ENCODE data around the gene VPS13A.

The VPS13A gene

GRCh38 chr9:77293949-77294348, 116.6 kb downstream of the VPS13A start:
- H3K4me1 ChIP-seq (ENCODE audit: control insufficient read depth, insufficient read depth, low read length, poor library complexity, severe bottlenecking), result peaks cover 21% of the 10 kb centered on the region
- 86 to 100% methylated on average over 3 to 5 of the region's 6 CpGs for WGBS, 2 experiments (ENCODE audit: insufficient coverage in 2 of 2)

DNA sequence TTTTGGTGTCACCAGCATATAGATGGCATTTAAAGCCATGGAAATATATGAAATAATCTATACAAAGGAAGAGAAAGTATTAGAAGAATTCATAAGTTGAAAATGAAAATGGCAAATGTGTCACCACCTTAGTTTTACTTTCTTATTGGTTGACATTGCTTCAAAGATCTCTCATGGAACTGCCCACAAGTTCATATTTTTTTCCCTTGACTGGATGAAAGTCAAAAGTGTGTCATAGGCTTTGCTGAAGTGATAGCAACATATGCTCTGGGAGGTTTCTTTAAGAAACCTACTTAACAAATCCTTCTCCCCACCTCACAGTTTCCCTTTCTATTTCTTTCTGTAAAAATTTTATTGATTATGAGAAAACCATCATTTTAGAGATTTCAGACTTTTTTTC, 127.2 kb downstream of the VPS13A start:
- Histone ChIP-seq H3K36me3 (ENCODE audit: control insufficient read depth, insufficient read depth, low read length) (peaks cover 4% of the 10 kb centered on the region), H3K9me3 (ENCODE audit: control insufficient read depth, low read length) (no peaks in the 10 kb centered on the region), H3K27ac (ENCODE audit: low read depth, low read length, severe bottlenecking) (no peak overlapping the region), H3K4me3 (ENCODE audit: extremely low read depth, insufficient read depth, low read length, poor library complexity, severe bottlenecking) (no peak overlapping the region), H3K4me1 (ENCODE audit: control insufficient read depth, insufficient read depth, low read length, poor library complexity, severe bottlenecking) (no peaks in the 10 kb centered on the region)

More at GRCh38 chr9:77293949-77294348, 116.6 kb downstream of the VPS13A start:
- Histone ChIP-seq H3K27ac (ENCODE audit: low read depth, low read length, severe bottlenecking) (no peak overlapping the region), H3K9me3 (ENCODE audit: control insufficient read depth, low read length) (no peaks in the 10 kb centered on the region), H3K4me3 (ENCODE audit: extremely low read depth, insufficient read depth, low read length, poor library complexity, severe bottlenecking) (no peak overlapping the region), H3K36me3 (ENCODE audit: control insufficient read depth, insufficient read depth, low read length) (no peaks in the 10 kb centered on the region)

DNA sequence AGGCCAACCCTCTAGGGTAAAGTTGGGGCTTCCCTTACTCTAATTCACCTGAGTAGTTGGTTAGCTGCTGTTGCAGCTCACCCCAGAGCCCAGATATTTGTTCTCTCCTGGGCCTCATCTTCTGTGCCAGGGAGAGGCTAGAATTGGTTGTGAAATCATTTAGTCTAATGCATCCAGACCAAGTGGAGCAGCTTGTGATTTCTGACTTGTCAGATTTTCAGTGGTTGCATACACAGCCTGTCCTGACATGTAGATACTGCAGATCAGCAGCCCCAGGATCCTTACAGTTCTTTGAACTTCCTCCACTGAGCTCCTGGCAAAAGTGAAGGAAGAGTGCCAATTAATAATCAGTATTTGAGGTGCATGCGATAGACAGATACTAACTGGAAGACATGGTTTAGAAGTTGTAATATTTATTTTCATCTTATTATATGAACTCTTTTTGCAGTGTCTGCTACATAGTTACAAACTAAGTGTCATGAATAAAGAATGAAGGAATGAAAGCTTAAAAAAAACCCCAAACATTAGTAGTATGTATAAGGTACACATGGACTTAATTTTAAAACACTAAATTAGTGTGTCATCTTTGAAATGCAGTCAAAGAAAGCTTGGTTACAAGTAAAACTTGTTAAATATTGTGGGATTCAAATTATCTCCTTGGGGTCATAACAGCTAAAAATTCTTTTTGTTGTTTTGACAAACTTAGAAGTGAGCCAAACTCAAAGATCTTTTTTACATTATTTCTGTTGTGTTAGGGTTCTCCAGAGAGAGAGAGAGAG, 128.5 kb downstream of the VPS13A start:
- Histone ChIP-seq H3K9me3 (ENCODE audit: control insufficient read depth, low read length) (no peaks in the 10 kb centered on the region), H3K4me3 (ENCODE audit: extremely low read depth, insufficient read depth, low read length, poor library complexity, severe bottlenecking) (no peak overlapping the region), H3K4me1 (ENCODE audit: control insufficient read depth, insufficient read depth, low read length, poor library complexity, severe bottlenecking) (no peaks in the 10 kb centered on the region), H3K36me3 (ENCODE audit: control insufficient read depth, insufficient read depth, low read length) (peaks cover 4% of the 10 kb centered on the region), H3K27ac (ENCODE audit: low read depth, low read length, severe bottlenecking) (no peak overlapping the region)
- WGBS, 2 experiments (ENCODE audit: insufficient coverage in 2 of 2), result no CpG with 5 or more reads among the region's 1 CpG

- H3K9me3 ChIP-seq (ENCODE audit: control insufficient read depth, low read length), result no peaks in the 10 kb centered on the region
- no peaks in the 10 kb centered on the region for H3K4me1 ChIP-seq (ENCODE audit: control insufficient read depth, insufficient read depth, low read length, poor library complexity, severe bottlenecking)
- WGBS, 2 experiments (ENCODE audit: insufficient coverage in 2 of 2), result no CpG with 5 or more reads among the region's 2 CpGs
- H3K36me3 ChIP-seq (ENCODE audit: control insufficient read depth, insufficient read depth, low read length), result peaks cover 4% of the 10 kb centered on the region
- no peak overlapping the region for H3K27ac ChIP-seq (ENCODE audit: low read depth, low read length, severe bottlenecking)
- H3K4me3 ChIP-seq (ENCODE audit: extremely low read depth, insufficient read depth, low read length, poor library complexity, severe bottlenecking), result no peak overlapping the region
These were observed 129.8 kb downstream of the VPS13A start for GRCh38 chr9:77307166-77307565.

GRCh38 chr9:77316058-77316457, 138.7 kb downstream of the VPS13A start:
- H3K27ac ChIP-seq (ENCODE audit: low read depth, low read length, severe bottlenecking), result no peak overlapping the region
- 100% methylated on average over 1 of the region's 1 CpG; no CpG with 5 or more reads in 1 of the 2 experiments for WGBS, 2 experiments (ENCODE audit: insufficient coverage in 2 of 2)

DNA sequence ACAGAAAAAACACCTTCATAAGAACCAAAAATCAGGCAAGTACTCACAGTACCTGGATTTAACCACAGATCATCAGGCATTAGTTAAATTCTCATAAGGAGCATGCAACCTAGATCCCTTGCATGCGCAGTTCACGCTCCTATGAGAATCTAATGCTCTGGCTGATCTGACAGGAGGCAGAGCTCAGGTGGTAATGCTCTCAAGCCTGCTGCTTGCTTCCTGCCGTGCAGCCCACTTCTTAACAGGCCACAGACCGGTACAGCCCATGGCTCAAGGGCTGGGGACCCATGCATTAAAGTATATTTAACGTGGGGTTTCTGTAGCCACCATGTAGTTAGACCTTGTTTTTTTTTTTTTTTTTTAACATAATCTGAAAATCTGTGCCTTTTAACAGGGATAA, 147.7 kb downstream of the VPS13A start:
- Histone ChIP-seq H3K4me3 (ENCODE audit: extremely low read depth, insufficient read depth, low read length, poor library complexity, severe bottlenecking) (no peak overlapping the region), H3K36me3 (ENCODE audit: control insufficient read depth, insufficient read depth, low read length) (peaks cover 6% of the 10 kb centered on the region), H3K27ac (ENCODE audit: low read depth, low read length, severe bottlenecking) (no peak overlapping the region), H3K9me3 (ENCODE audit: control insufficient read depth, low read length) (no peaks in the 10 kb centered on the region), H3K4me1 (ENCODE audit: control insufficient read depth, insufficient read depth, low read length, poor library complexity, severe bottlenecking) (no peaks in the 10 kb centered on the region)
- WGBS, 2 experiments (ENCODE audit: insufficient coverage in 2 of 2), result 82 to 91% methylated on average over 4 of the region's 5 CpGs

More at GRCh38 chr9:77316058-77316457, 138.7 kb downstream of the VPS13A start:
- Histone ChIP-seq H3K4me3 (ENCODE audit: extremely low read depth, insufficient read depth, low read length, poor library complexity, severe bottlenecking) (no peak overlapping the region), H3K36me3 (ENCODE audit: control insufficient read depth, insufficient read depth, low read length) (no peaks in the 10 kb centered on the region), H3K4me1 (ENCODE audit: control insufficient read depth, insufficient read depth, low read length, poor library complexity, severe bottlenecking) (no peaks in the 10 kb centered on the region), H3K9me3 (ENCODE audit: control insufficient read depth, low read length) (no peaks in the 10 kb centered on the region)

GRCh38 chr9:77328102-77328501, 150.8 kb downstream of the VPS13A start:
- Histone ChIP-seq H3K4me3 (ENCODE audit: extremely low read depth, insufficient read depth, low read length, poor library complexity, severe bottlenecking) (no peak overlapping the region), H3K36me3 (ENCODE audit: control insufficient read depth, insufficient read depth, low read length) (peaks cover 4% of the 10 kb centered on the region), H3K9me3 (ENCODE audit: control insufficient read depth, low read length) (no peaks in the 10 kb centered on the region), H3K27ac (ENCODE audit: low read depth, low read length, severe bottlenecking) (no peak overlapping the region), H3K4me1 (ENCODE audit: control insufficient read depth, insufficient read depth, low read length, poor library complexity, severe bottlenecking) (no peaks in the 10 kb centered on the region)
- WGBS, 2 experiments (ENCODE audit: insufficient coverage in 2 of 2), result 91 to 100% methylated on average over 1 of the region's 1 CpG

GRCh38 chr9:77370064-77370463, 192.7 kb downstream of the VPS13A start:
- Histone ChIP-seq H3K4me3 (ENCODE audit: extremely low read depth, insufficient read depth, low read length, poor library complexity, severe bottlenecking) (no peak overlapping the region), H3K9me3 (ENCODE audit: control insufficient read depth, low read length) (no peaks in the 10 kb centered on the region), H3K27ac (ENCODE audit: low read depth, low read length, severe bottlenecking) (no peak overlapping the region), H3K4me1 (ENCODE audit: control insufficient read depth, insufficient read depth, low read length, poor library complexity, severe bottlenecking) (no peaks in the 10 kb centered on the region), H3K36me3 (ENCODE audit: control insufficient read depth, insufficient read depth, low read length) (peaks cover 12% of the 10 kb centered on the region)
- WGBS, 2 experiments (ENCODE audit: insufficient coverage in 2 of 2), result 100% methylated on average over 1 to 5 of the region's 5 CpGs

GRCh38 chr9:77374266-77374665, 196.9 kb downstream of the VPS13A start:
- H3K36me3 ChIP-seq (ENCODE audit: control insufficient read depth, insufficient read depth, low read length), result peaks cover 12% of the 10 kb centered on the region
- peaks cover 4% of the 10 kb centered on the region for H3K4me1 ChIP-seq (ENCODE audit: control insufficient read depth, insufficient read depth, low read length, poor library complexity, severe bottlenecking)
- H3K27ac ChIP-seq (ENCODE audit: low read depth, low read length, severe bottlenecking), result no peak overlapping the region
- H3K4me3 ChIP-seq (ENCODE audit: extremely low read depth, insufficient read depth, low read length, poor library complexity, severe bottlenecking), result no peak overlapping the region
- WGBS, 2 experiments (ENCODE audit: insufficient coverage in 2 of 2), result 71% methylated on average over 1 of the region's 3 CpGs; no CpG with 5 or more reads in 1 of the 2 experiments
- H3K9me3 ChIP-seq (ENCODE audit: control insufficient read depth, low read length), result no peaks in the 10 kb centered on the region

DNA sequence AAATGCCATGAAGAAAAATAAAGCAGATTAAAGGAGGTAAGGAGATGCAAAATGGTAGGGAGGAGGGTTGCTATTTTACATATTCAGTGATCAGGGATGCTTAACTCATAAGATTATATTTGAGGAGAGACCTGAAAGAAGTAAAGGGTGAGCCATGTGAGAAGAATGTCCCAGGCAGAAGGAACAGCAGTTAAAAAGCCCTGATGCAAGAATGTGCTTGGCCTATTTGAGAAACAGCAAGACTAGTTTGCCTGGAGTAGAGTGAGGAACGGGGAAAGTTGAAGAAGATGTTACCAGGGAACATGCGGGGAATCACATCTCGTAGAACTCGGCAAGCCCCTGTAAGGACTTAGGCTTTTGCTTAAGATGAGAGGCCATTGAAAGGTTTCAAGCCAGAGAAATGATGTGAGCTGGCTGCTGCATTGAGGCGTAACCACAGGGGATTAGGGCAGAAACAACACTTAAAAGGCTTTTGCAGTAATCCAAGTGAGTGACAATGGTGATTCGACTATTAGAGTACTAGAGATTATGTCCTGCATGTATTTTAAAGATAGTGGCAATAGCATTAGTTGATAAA, 198.7 kb downstream of the VPS13A start:
- Histone ChIP-seq H3K9me3 (ENCODE audit: control insufficient read depth, low read length) (no peaks in the 10 kb centered on the region), H3K4me1 (ENCODE audit: control insufficient read depth, insufficient read depth, low read length, poor library complexity, severe bottlenecking) (peaks cover 4% of the 10 kb centered on the region), H3K4me3 (ENCODE audit: extremely low read depth, insufficient read depth, low read length, poor library complexity, severe bottlenecking) (no peak overlapping the region), H3K27ac (ENCODE audit: low read depth, low read length, severe bottlenecking) (no peak overlapping the region), H3K36me3 (ENCODE audit: control insufficient read depth, insufficient read depth, low read length) (peaks cover 4% of the 10 kb centered on the region)
- WGBS, 2 experiments (ENCODE audit: insufficient coverage in 2 of 2), result 72 to 86% methylated on average over 6 of the region's 6 CpGs

DNA sequence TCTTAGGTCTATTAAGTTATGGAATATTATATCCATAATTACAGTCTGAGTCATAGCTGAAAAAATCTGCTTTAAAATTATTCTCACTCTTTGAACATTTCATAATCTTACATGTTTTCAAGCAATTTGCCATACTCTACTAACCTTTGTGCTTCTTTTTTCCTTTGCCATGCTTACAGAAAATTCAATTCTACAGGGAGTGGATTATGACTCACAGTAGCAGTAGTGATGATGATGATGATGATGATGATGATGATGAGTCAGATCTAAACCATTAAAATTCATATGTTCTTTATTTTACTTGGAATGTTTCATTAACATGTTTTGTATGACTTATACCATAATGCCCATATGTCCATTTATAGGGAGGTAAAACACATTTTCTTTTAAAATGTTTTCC, 207.1 kb downstream of the VPS13A start:
- Histone ChIP-seq H3K27ac (ENCODE audit: low read depth, low read length, severe bottlenecking) (no peak overlapping the region), H3K9me3 (ENCODE audit: control insufficient read depth, low read length) (no peaks in the 10 kb centered on the region), H3K4me3 (ENCODE audit: extremely low read depth, insufficient read depth, low read length, poor library complexity, severe bottlenecking) (no peak overlapping the region), H3K4me1 (ENCODE audit: control insufficient read depth, insufficient read depth, low read length, poor library complexity, severe bottlenecking) (no peaks in the 10 kb centered on the region), H3K36me3 (ENCODE audit: control insufficient read depth, insufficient read depth, low read length) (no peaks in the 10 kb centered on the region)

Measured in mesodermal cell (in vitro differentiated cells).